AG04449 (cell line): Measurements from ENCODE around the gene RAVER1.

Source experiments
- CTCF ChIA-PET: fragments of 350-600 bp; formaldehyde crosslinking; extraction: SDS; loops from one replicate; lab custom pipeline; 2021; ENCODE audit warnings: antibody characterized with exemption; lab: Yijun Ruan, JAX
- POLR2A ChIA-PET: fragments of 400-600, 350-600 bp; formaldehyde crosslinking; extraction: SDS; loops from one replicate; lab custom pipeline; 2020; ENCODE audit warnings: antibody characterized with exemption, inconsistent platforms; lab: Yijun Ruan, JAX
- DNase-seq: peaks from one replicate; pipeline ENCODE4 v3.0.0-alpha.2; 2010; ENCODE audit warnings: low read depth, low spot score
- H3K4me3 ChIP-seq: 2 replicates; pipeline ENCODE4 v1.5.1; 2011; ENCODE audit warnings: low read depth, mild to moderate bottlenecking, control low read depth, low read length
- TF ChIP-seq, protein P1 (sequence below): IDR thresholded peaks from one replicate; pipeline ENCODE4 v1.5.1; 2011; ENCODE audit warnings: mild to moderate bottlenecking, moderate library complexity, low read length, control low read depth, inconsistent platforms; ENCODE audit not compliant: insufficient read depth; ENCODE audit errors: missing control alignments

Gene RAVER1

DNA sequence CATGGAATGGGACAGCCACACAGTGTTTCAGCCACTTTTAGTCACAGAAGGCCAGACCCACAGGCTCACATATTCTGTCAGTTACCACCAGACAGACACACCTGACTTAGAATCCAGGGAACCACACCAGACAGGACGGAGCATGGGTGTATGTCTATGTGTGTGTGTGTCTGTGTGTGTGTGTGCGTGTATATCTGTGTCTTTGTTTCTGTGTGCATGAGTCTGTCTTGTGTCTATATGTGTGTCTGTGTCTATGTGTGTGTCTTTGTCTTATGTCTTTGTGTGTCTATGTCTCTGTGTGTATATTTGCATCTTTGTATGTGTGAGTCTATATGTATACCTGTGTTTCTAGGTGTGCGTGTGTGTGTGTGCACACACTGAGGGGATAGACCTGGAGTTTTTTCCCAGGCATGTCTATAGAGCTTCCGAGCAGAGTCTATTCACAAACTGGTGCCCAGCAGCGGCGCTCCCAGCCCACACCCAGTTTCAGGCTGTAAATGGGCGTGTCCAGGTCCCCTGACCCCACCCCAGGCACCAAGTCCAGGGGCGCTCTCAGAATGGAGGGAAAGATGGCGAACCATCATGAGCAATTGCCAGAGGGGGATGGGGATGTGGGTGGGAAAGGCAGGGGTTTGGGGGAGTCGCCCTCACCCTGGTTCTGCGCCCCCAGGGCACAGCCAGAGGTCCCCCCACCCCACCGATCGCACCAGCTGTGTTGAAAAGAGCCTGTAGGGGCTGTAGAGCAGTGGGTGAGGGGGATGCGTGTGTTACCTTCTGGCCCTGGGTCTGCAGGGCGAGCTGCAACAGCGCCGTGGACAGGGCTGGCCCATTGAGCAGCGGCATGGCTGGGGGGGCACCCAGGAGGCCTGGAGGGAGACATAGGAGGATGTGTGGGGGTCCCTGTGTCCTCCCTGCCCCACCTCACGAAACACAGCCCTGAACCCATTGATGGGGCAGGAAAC is 11.2 kb downstream of the RAVER1 start:
- TF ChIP-seq, protein P1, sequence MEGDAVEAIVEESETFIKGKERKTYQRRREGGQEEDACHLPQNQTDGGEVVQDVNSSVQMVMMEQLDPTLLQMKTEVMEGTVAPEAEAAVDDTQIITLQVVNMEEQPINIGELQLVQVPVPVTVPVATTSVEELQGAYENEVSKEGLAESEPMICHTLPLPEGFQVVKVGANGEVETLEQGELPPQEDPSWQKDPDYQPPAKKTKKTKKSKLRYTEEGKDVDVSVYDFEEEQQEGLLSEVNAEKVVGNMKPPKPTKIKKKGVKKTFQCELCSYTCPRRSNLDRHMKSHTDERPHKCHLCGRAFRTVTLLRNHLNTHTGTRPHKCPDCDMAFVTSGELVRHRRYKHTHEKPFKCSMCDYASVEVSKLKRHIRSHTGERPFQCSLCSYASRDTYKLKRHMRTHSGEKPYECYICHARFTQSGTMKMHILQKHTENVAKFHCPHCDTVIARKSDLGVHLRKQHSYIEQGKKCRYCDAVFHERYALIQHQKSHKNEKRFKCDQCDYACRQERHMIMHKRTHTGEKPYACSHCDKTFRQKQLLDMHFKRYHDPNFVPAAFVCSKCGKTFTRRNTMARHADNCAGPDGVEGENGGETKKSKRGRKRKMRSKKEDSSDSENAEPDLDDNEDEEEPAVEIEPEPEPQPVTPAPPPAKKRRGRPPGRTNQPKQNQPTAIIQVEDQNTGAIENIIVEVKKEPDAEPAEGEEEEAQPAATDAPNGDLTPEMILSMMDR, result no peak

DNA sequence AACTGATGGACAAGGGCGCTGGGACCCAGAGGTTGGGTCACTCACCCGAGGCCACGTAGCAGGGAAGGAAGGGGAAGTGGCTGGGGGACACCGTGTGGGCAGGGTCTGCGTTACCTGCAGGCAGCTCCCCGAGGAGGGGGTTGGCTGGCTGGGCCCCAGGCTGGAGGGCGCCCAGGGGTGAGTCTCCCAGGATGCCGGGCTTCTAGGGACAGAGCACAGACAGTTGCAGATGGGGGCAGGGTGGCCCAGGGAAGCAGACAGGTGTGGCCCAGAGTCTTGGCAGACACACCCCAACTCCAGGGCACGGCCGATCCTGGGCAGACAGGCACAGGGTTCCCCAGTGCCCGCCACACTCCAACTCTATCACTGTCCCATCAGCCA is 11.9 kb downstream of the RAVER1 start:
- no peak overlapping the region for H3K4me3 ChIP-seq
- CTCF ChIA-PET, result interaction anchor here (0.8 to 1.4 kb wide), 3 partner anchors 9 to 68 kb away, joined by 3 read pairs; no protein-coding TSS in a partner anchor
- TF ChIP-seq, protein P1, result no peak
- no peak for DNase-seq
- POLR2A ChIA-PET, result no interaction called here

More for the DNA sequence above, 11.2 kb downstream of the RAVER1 start:
- ChIA-PET CTCF (interaction anchor here (0.7 to 1.4 kb wide), 2 partner anchors 9 to 61 kb away, joined by 3 read pairs; no protein-coding TSS in a partner anchor), POLR2A (no interaction called here)
- no peak overlapping the region for H3K4me3 ChIP-seq
- no peak for DNase-seq

DNA sequence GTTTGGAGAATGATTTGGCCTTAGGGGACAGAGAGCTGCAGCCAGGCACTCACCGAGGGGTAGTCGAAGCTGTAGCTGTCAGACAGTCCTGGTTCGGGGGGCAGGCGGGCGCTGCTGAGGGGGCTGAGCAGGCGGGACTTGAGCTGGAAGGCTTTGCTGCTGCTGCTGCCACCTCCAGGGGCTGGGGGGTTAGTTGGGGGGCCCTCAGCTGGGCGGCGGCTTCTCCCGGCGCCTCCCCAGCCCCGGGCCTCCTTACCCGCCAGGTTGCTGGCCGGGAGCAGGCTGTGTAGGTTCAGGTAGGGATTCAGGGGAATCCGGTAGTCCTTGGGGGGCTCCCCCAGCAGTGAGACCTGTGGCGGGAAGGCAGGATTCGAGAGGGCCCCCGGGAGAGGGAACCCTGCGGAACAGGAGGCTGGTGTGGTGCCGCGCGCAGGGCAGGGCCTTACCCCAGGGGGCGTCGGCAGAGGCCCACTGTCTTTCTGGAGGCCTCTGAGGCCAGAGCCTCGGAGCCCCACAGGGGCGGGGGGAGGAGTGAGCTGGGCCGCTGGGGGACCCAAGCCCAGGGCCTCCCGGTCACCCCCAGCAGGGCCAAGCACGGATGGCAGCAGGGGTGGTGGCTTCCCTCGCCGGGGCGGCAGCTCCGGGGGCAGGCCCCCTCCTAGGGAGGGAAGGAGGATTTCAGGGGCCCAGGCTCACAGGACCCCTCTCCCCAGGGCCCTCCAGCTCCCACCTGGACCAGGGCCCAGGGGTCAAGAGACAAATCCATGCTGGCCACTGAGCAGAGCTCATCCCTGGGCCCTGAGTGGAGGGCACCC is 12.5 kb downstream of the RAVER1 start:
- no peak for DNase-seq
- no peak overlapping the region for H3K4me3 ChIP-seq
- TF ChIP-seq, protein P1, result no peak
- ChIA-PET CTCF (interaction anchor here (0.7 to 1.4 kb wide), 4 partner anchors 8 to 69 kb away, joined by 3 read pairs; no protein-coding TSS in a partner anchor), POLR2A (interaction anchor here (0.6 kb wide), 1 partner anchor 15 kb away, joined by 3 read pairs; no protein-coding TSS in a partner anchor)

DNA sequence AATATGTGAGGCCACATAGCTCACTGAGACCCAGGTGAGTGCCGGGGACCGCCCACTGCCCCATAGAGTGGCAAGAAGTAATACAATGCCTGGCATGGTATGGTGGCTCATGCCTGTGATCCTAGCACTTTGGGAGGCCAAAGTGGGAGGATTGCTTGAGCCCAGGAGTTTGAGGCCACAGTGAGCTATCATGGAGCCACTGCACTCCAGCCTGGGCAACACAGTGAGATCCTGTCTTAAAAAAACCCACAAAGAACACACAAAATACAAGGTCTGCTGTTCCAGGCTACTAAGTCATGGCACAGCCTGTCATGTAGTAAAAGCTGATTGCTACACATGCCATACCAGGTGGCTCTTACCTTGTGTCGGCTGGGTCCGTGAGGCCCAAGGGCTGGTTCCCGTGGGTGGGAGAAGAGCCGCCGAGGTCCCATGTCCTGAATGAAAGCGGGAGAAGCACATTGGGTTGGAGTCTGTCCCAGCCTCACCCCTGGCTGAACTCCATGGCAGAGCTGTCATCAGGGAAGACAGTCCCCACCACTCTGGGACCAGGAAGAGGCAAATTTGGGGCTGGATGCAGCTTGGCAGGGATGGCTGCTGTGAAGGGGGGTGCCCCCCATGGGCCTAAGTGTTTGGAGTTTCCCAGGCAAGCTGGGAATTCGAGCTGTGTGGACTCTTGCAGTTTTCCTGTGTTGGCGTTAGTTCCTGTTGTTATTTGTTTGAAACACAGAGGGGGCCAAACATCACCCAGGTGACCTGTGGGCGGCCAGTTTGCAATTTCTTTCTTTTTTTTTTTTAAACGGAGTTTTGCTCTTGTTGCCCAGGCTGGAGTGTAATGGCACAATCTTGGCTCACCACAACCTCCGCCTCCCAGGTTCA is 14.3 kb downstream of the RAVER1 start:
- no peak for DNase-seq
- POLR2A ChIA-PET, result interaction anchor here (0.9 kb wide), 1 partner anchor 48 kb away, joined by 3 read pairs; the partner anchor contains the start of gene ICAM1
- no peak overlapping the region for H3K4me3 ChIP-seq
- CTCF ChIA-PET, result interaction anchor here (1.0 to 1.2 kb wide), 2 partner anchors 13 to 15 kb away, joined by 3 read pairs; no protein-coding TSS in a partner anchor
- TF ChIP-seq, protein P1, result no peak

DNA sequence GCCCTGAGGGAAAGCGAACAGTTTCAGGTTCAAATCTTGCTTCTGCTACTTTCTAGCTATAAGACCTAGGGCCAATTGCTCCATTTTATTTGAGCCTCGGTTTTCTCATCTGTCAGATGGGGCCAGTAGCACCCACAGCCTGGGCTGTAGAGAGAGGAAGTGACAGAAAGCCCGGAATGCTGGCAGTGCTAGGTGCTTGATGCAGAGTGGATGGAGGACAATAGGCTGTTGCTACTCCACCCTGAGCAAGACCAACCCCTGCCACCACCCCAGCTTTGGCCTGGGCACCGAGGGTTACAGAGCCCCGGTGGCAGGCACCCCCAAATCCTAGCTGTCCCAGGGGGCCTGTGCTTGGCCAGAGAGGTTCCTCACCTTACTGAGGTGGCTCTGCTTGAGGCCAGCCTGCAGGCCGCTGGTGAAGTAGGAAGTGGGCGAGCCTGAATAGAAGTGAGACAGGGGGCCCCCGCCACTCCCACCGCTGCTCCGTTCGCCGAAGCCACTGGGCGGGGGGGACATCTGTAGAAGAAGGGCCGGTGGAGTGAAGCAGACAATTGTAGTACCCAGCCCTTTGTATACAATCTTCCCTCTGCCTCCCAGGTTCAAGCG is 15.4 kb downstream of the RAVER1 start:
- TF ChIP-seq, protein P1, result no peak
- DNase-seq, result no peak
- ChIA-PET CTCF (interaction anchor here (1.2 kb wide), 1 partner anchor 14 kb away, joined by 3 read pairs; no protein-coding TSS in a partner anchor), POLR2A (interaction anchor here (0.9 kb wide), 1 partner anchor 47 kb away, joined by 3 read pairs; the partner anchor contains the start of gene ICAM1)
- no peak overlapping the region for H3K4me3 ChIP-seq
